Measurements from ENCODE around the gene USH2A.

Gene USH2A

GRCh38 chr1:216184126-216184680 is 239.0 kb downstream of the USH2A start:
- Histone ChIP-seq H3K4me3 (ENCODE audit: low read length in 2 of 2) (no peak overlapping the region), H3K9me3 (replicated peaks in 1 of 2; ENCODE audit: control insufficient read depth in 2 of 2, insufficient read depth in 1 of 2, low read depth in 1 of 2, low read length in 2 of 2) (no peaks in the 10 kb centered on the region), H3K4me1 (ENCODE audit: control insufficient read depth in 2 of 2, insufficient read depth in 1 of 2, low read depth in 1 of 2, low read length in 2 of 2) (peaks cover 2 to 16% of the 10 kb centered on the region in 2 donors), H3K9ac (ENCODE audit: low read depth, low read length, poor library complexity) (no peak overlapping the region), H3K4me2 (ENCODE audit: insufficient read depth, low read length, poor library complexity, severe bottlenecking) (no peak overlapping the region), H3K18ac (ENCODE audit: low read length) (no peak overlapping the region), H3K79me1 (ENCODE audit: low read depth, low read length) (no peaks in the 10 kb centered on the region), H2BK5ac (ENCODE audit: low read length) (no peak overlapping the region), H3K36me3 (replicated peaks in 1 of 2; ENCODE audit: control insufficient read depth in 2 of 2, insufficient read depth in 2 of 2, low read length in 2 of 2) (no peaks in the 10 kb centered on the region), H4K91ac (ENCODE audit: low read depth, low read length, poor library complexity) (no peak overlapping the region), H3K23ac (ENCODE audit: low read depth, low read length, poor library complexity) (no peak overlapping the region), H2BK15ac (ENCODE audit: low read length) (no peak overlapping the region), H3K14ac (ENCODE audit: low read length) (no peak overlapping the region), H3K27me3 (ENCODE audit: control insufficient read depth in 3 of 3, insufficient read depth in 3 of 3, low read depth in 1 of 3, low read length in 3 of 3) (no peaks in the 10 kb centered on the region), H2AFZ (ENCODE audit: low read length) (no peak overlapping the region), H4K8ac (ENCODE audit: low read depth, low read length) (no peak overlapping the region), H2AK5ac (ENCODE audit: low read depth, low read length) (no peak overlapping the region), H2BK12ac (ENCODE audit: low read length) (no peak overlapping the region), H3K4ac (ENCODE audit: low read length) (no peak overlapping the region), H2BK120ac (ENCODE audit: low read depth, low read length) (no peak overlapping the region), H3K27ac (replicated peaks; ENCODE audit: low read length) (no peak overlapping the region)
- no peak for DNase-seq (ENCODE audit: low spot score)
- WGBS, 2 donors (ENCODE audit: extremely low coverage in 2 of 2, insufficient read length in 2 of 2, insufficient replicate concordance in 1 of 2), result no CpG with 5 or more reads among the region's 2 CpGs

GRCh38 chr1:216183454-216183853 is 239.8 kb downstream of the USH2A start:
- H3K9me3 ChIP-seq (replicated peaks in 1 of 2; ENCODE audit: control insufficient read depth in 2 of 2, insufficient read depth in 1 of 2, low read depth in 1 of 2, low read length in 2 of 2), result no peaks in the 10 kb centered on the region
- no peak overlapping the region for H2AFZ ChIP-seq (ENCODE audit: low read length)
- H3K4me1 ChIP-seq (ENCODE audit: control insufficient read depth in 2 of 2, insufficient read depth in 1 of 2, low read depth in 1 of 2, low read length in 2 of 2), result peaks cover 2 to 18% of the 10 kb centered on the region in 2 donors
- no peak overlapping the region for H3K27ac ChIP-seq (replicated peaks; ENCODE audit: low read length)
- no peak overlapping the region for H4K8ac ChIP-seq (ENCODE audit: low read depth, low read length)
- H2BK15ac ChIP-seq (ENCODE audit: low read length), result no peak overlapping the region
- no peak overlapping the region for H4K91ac ChIP-seq (ENCODE audit: low read depth, low read length, poor library complexity)
- H3K23ac ChIP-seq (ENCODE audit: low read depth, low read length, poor library complexity), result no peak overlapping the region
- no peak overlapping the region for H2BK12ac ChIP-seq (ENCODE audit: low read length)
- no CpG with 5 or more reads among the region's 6 CpGs for WGBS, 2 donors (ENCODE audit: extremely low coverage in 2 of 2, insufficient read length in 2 of 2, insufficient replicate concordance in 1 of 2)
- no peak overlapping the region for H2AK5ac ChIP-seq (ENCODE audit: low read depth, low read length)
- no peak overlapping the region for H3K4me3 ChIP-seq (ENCODE audit: low read length in 2 of 2)
- H3K27me3 ChIP-seq (ENCODE audit: control insufficient read depth in 3 of 3, insufficient read depth in 3 of 3, low read depth in 1 of 3, low read length in 3 of 3), result no peaks in the 10 kb centered on the region
- H3K4me2 ChIP-seq (ENCODE audit: insufficient read depth, low read length, poor library complexity, severe bottlenecking), result no peak overlapping the region
- H3K9ac ChIP-seq (ENCODE audit: low read depth, low read length, poor library complexity), result no peak overlapping the region
- H3K4ac ChIP-seq (ENCODE audit: low read length), result no peak overlapping the region
- no peak overlapping the region for H2BK120ac ChIP-seq (ENCODE audit: low read depth, low read length)
- no peak for DNase-seq (ENCODE audit: low spot score)
- H3K79me1 ChIP-seq (ENCODE audit: low read depth, low read length), result no peaks in the 10 kb centered on the region
- H3K14ac ChIP-seq (ENCODE audit: low read length), result no peak overlapping the region
- no peak overlapping the region for H2BK5ac ChIP-seq (ENCODE audit: low read length)
- no peak overlapping the region for H3K18ac ChIP-seq (ENCODE audit: low read length)
- no peaks in the 10 kb centered on the region for H3K36me3 ChIP-seq (replicated peaks in 1 of 2; ENCODE audit: control insufficient read depth in 2 of 2, insufficient read depth in 2 of 2, low read length in 2 of 2)

DNA sequence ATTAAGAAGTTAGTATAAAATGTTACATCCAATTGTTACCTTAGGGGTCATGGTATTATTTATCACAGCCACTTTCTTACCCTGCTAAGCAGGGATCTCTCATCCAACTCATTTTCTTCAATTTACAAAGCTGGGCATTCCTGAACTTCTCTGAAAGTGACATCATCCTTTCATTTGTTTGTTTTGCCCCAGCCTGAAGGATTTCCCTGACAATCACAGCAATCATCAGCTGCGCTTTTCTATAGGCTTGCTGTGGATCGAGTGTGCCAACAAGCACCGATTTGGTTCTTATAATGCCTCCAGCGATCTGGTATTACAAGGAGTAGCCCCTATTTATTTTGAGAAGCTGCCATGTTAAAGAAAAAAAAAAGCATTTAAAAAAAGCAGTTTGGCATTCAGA is 240.2 kb downstream of the USH2A start:
- no peak overlapping the region for H2BK120ac ChIP-seq (ENCODE audit: low read depth, low read length)
- H4K8ac ChIP-seq (ENCODE audit: low read depth, low read length), result no peak overlapping the region
- H3K36me3 ChIP-seq (replicated peaks in 1 of 2; ENCODE audit: control insufficient read depth in 2 of 2, insufficient read depth in 2 of 2, low read length in 2 of 2), result no peaks in the 10 kb centered on the region
- H3K14ac ChIP-seq (ENCODE audit: low read length), result no peak overlapping the region
- no peak overlapping the region for H2BK15ac ChIP-seq (ENCODE audit: low read length)
- H3K4me3 ChIP-seq (ENCODE audit: low read length in 2 of 2), result no peak overlapping the region
- no peak overlapping the region for H3K4ac ChIP-seq (ENCODE audit: low read length)
- peak; percentile 57 for DNase-seq (ENCODE audit: low spot score)
- H2AK5ac ChIP-seq (ENCODE audit: low read depth, low read length), result no peak overlapping the region
- peaks cover 2 to 18% of the 10 kb centered on the region in 2 donors for H3K4me1 ChIP-seq (ENCODE audit: control insufficient read depth in 2 of 2, insufficient read depth in 1 of 2, low read depth in 1 of 2, low read length in 2 of 2)
- peak overlapping the region; percentile 2 for H2AFZ ChIP-seq (ENCODE audit: low read length)
- no peaks in the 10 kb centered on the region for H3K9me3 ChIP-seq (replicated peaks in 1 of 2; ENCODE audit: control insufficient read depth in 2 of 2, insufficient read depth in 1 of 2, low read depth in 1 of 2, low read length in 2 of 2)
- no peak overlapping the region for H3K23ac ChIP-seq (ENCODE audit: low read depth, low read length, poor library complexity)
- H3K18ac ChIP-seq (ENCODE audit: low read length), result no peak overlapping the region
- no peak overlapping the region for H4K91ac ChIP-seq (ENCODE audit: low read depth, low read length, poor library complexity)
- no peak overlapping the region for H2BK5ac ChIP-seq (ENCODE audit: low read length)
- no peak overlapping the region for H2BK12ac ChIP-seq (ENCODE audit: low read length)
- WGBS, 2 donors (ENCODE audit: extremely low coverage in 2 of 2, insufficient read length in 2 of 2, insufficient replicate concordance in 1 of 2), result no CpG with 5 or more reads among the region's 4 CpGs
- H3K9ac ChIP-seq (ENCODE audit: low read depth, low read length, poor library complexity), result no peak overlapping the region
- no peak overlapping the region for H3K4me2 ChIP-seq (ENCODE audit: insufficient read depth, low read length, poor library complexity, severe bottlenecking)
- H3K79me1 ChIP-seq (ENCODE audit: low read depth, low read length), result no peaks in the 10 kb centered on the region
- peak overlapping the region; percentile 6 for H3K27ac ChIP-seq (replicated peaks; ENCODE audit: low read length)
- H3K27me3 ChIP-seq (ENCODE audit: control insufficient read depth in 3 of 3, insufficient read depth in 3 of 3, low read depth in 1 of 3, low read length in 3 of 3), result no peaks in the 10 kb centered on the region

GRCh38 chr1:216181590-216181989 is 241.7 kb downstream of the USH2A start:
- Histone ChIP-seq H3K36me3 (replicated peaks in 1 of 2; ENCODE audit: control insufficient read depth in 2 of 2, insufficient read depth in 2 of 2, low read length in 2 of 2) (no peaks in the 10 kb centered on the region), H2BK12ac (ENCODE audit: low read length) (no peak overlapping the region), H2AK5ac (ENCODE audit: low read depth, low read length) (no peak overlapping the region), H4K8ac (ENCODE audit: low read depth, low read length) (no peak overlapping the region), H3K4me2 (ENCODE audit: insufficient read depth, low read length, poor library complexity, severe bottlenecking) (no peak overlapping the region), H2BK15ac (ENCODE audit: low read length) (no peak overlapping the region), H3K27ac (replicated peaks; ENCODE audit: low read length) (no peak overlapping the region), H3K9ac (ENCODE audit: low read depth, low read length, poor library complexity) (no peak overlapping the region), H3K4me3 (ENCODE audit: low read length in 2 of 2) (no peak overlapping the region), H2BK5ac (ENCODE audit: low read length) (no peak overlapping the region), H3K4ac (ENCODE audit: low read length) (no peak overlapping the region), H3K79me1 (ENCODE audit: low read depth, low read length) (no peaks in the 10 kb centered on the region), H3K27me3 (ENCODE audit: control insufficient read depth in 3 of 3, insufficient read depth in 3 of 3, low read depth in 1 of 3, low read length in 3 of 3) (no peaks in the 10 kb centered on the region), H3K14ac (ENCODE audit: low read length) (no peak overlapping the region), H3K18ac (ENCODE audit: low read length) (no peak overlapping the region), H3K9me3 (replicated peaks in 1 of 2; ENCODE audit: control insufficient read depth in 2 of 2, insufficient read depth in 1 of 2, low read depth in 1 of 2, low read length in 2 of 2) (no peaks in the 10 kb centered on the region), H4K91ac (ENCODE audit: low read depth, low read length, poor library complexity) (no peak overlapping the region), H3K23ac (ENCODE audit: low read depth, low read length, poor library complexity) (no peak overlapping the region), H3K4me1 (ENCODE audit: control insufficient read depth in 2 of 2, insufficient read depth in 1 of 2, low read depth in 1 of 2, low read length in 2 of 2) (peaks cover 3 to 18% of the 10 kb centered on the region in 2 donors), H2AFZ (ENCODE audit: low read length) (no peak overlapping the region), H2BK120ac (ENCODE audit: low read depth, low read length) (no peak overlapping the region)
- no CpG with 5 or more reads among the region's 3 CpGs for WGBS, 2 donors (ENCODE audit: extremely low coverage in 2 of 2, insufficient read length in 2 of 2, insufficient replicate concordance in 1 of 2)
- no peak for DNase-seq (ENCODE audit: low spot score)

Measured in neuronal stem cell (in vitro differentiated cells).